ENCODE data around the gene RHBDL3. TPM values are rescaled to one million over a fixed set of nuclear protein-coding genes. Genes with fewer than 3 reads are reported as not detected.

Gene RHBDL3
- total and polyA plus RNA-seq, 2 of the 8 experiments (the other 6 are each of a cell fraction or from before 2014, with no cell fraction given) = 9.6 to 12.2 TPM

DNA sequence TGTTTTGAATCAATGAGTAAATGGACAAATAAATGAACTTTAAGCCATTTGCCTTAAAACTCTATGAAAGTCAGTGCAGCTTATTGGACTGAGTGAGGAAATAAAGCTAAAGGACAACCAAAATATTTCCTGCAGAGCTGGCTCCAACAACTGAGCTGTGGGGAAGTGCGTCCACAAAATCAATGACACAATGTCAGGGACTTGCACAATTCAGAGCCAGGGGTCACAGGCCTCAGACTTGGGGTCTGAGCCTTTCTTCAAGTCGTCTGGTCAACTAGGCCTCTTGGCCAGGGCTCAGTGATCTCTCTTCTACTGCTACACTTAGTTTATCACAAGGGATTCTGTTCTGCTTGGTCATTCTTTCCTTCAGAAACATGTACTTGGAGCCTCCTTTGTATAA, 26.2 kb upstream of the RHBDL3 start:
- Histone ChIP-seq H4K91ac (replicated peaks; ENCODE audit: insufficient read length, low read length) (no peak overlapping the region), H3K4me1 (replicated peaks in 1 of 4; ENCODE audit: control insufficient read depth in 3 of 4, insufficient read depth in 4 of 4, low read length in 3 of 4) (peaks cover 0 to 8% (median 2%) of the 10 kb centered on the region in 4 experiments; a peak in 5 of 7 replicates), H3K14ac (ENCODE audit: insufficient read length) (no peak overlapping the region), H3K4ac (replicated peaks; ENCODE audit: insufficient read length, low read depth, low read length) (no peak overlapping the region), H3K79me1 (ENCODE audit: low read depth, low read length) (no peaks in the 10 kb centered on the region), H2BK15ac (ENCODE audit: low read length) (no peak overlapping the region), H2BK120ac (replicated peaks; ENCODE audit: low read depth, low read length) (no peak overlapping the region), H3K23me2 (ENCODE audit: low read depth, low read length) (no peaks in the 10 kb centered on the region), H2AFZ (ENCODE audit: low read length) (no peak overlapping the region), H4K20me1 (replicated peaks in 1 of 2; ENCODE audit: control insufficient read depth in 1 of 2, insufficient read depth in 2 of 2, low read length in 2 of 2) (no peaks in the 10 kb centered on the region), H3K56ac (replicated peaks; ENCODE audit: insufficient read length, low read depth, low read length) (no peak overlapping the region), H3K9me3 (ENCODE audit: insufficient read depth in 2 of 2, low read depth in 1 of 2, low read length in 1 of 2) (peaks cover 0 to 3% of the 10 kb centered on the region in 2 experiments; a peak in 2 of 4 replicates), H3K4me3 (ENCODE audit: extremely low read depth in 1 of 4, insufficient read depth in 2 of 4, low read depth in 3 of 4, low read length in 4 of 4) (no peak overlapping the region), H3K36me3 (ENCODE audit: control insufficient read depth in 2 of 4, insufficient read depth in 4 of 4, low read length in 3 of 4) (no peaks in the 10 kb centered on the region), H3K18ac (ENCODE audit: extremely low read depth, low read length) (no peak overlapping the region), H4K8ac (ENCODE audit: extremely low read depth, insufficient read depth, low read length) (no peak overlapping the region), H3K27ac (ENCODE audit: low read depth, low read length) (no peak overlapping the region), H2AK5ac (ENCODE audit: low read depth, low read length) (no peak overlapping the region), H3K79me2 (ENCODE audit: control insufficient read depth in 1 of 2, insufficient read depth in 2 of 2, low read length in 2 of 2) (no peaks in the 10 kb centered on the region), H4K5ac (ENCODE audit: insufficient read length, low read depth, low read length) (no peak overlapping the region), H3K4me2 (ENCODE audit: insufficient read depth in 1 of 2, low read depth in 2 of 2, low read length in 2 of 2) (no peak overlapping the region), H3K23ac (ENCODE audit: insufficient read length) (no peak overlapping the region), H2BK20ac (ENCODE audit: low read length) (no peak overlapping the region), H2BK5ac (ENCODE audit: low read depth, low read length) (no peak overlapping the region), H3K9ac (replicated peaks in 1 of 4; ENCODE audit: extremely low read depth in 1 of 4, low read depth in 3 of 4, low read length in 3 of 4) (no peak overlapping the region), H3K27me3 (replicated peaks in 1 of 4; ENCODE audit: control insufficient read depth in 3 of 4, extremely low read depth in 1 of 4, insufficient read depth in 3 of 4, low read length in 3 of 4) (no peaks in the 10 kb centered on the region), H2BK12ac (ENCODE audit: low read depth, low read length) (no peak overlapping the region)
- CTCF ChIA-PET (ENCODE audit: partially characterized antibody) = interaction anchor here (0.8 kb wide), 1 partner anchor 80 kb away, joined by 3 read pairs; no protein-coding TSS in a partner anchor
- DNase-seq (ENCODE audit: low read depth in 1 of 2, low spot score in 2 of 2) (no peak), FAIRE-seq (no peak)
- 94% methylated on average over 2 of the region's 2 CpGs; no CpG with 5 or more reads in 1 of the 2 experiments for WGBS, 2 experiments (ENCODE audit: extremely low coverage in 1 of 2, insufficient coverage in 1 of 2, insufficient read length in 1 of 2, insufficient replicate concordance in 2 of 2, low coverage in 1 of 2, low lambda C conversion rate in 2 of 2, missing lambda C conversion rate in 1 of 2)
- POLR2A ChIA-PET (ENCODE audit: partially characterized antibody) = no interaction called here
- TF ChIP-seq USF2 (IDR thresholded peaks at IDR 0.05; ENCODE audit: low read length) (no peak), GABPA (IDR thresholded peaks at IDR 0.05; ENCODE audit: borderline replicate concordance, insufficient read depth, low read length) (no peak), KDM4A (IDR thresholded peaks at IDR 0.05; ENCODE audit: low read depth, low read length, severe bottlenecking) (no peak), GTF2F1 (IDR thresholded peaks at IDR 0.05; ENCODE audit: borderline replicate concordance, low read depth, low read length) (no peak), TAF1 (IDR thresholded peaks at IDR 0.05; ENCODE audit: low read depth, low read length) (no peak), CEBPB (IDR thresholded peaks at IDR 0.05; ENCODE audit: low read depth, low read length) (no peak), POLR2AphosphoS5 (IDR thresholded peaks at IDR 0.05; ENCODE audit: low read depth, low read length) (no peak), SP1 (IDR thresholded peaks at IDR 0.05; ENCODE audit: low read depth, low read length) (no peak), TBP (IDR thresholded peaks at IDR 0.05; ENCODE audit: low read depth, low read length) (no peak), CHD2 (IDR thresholded peaks at IDR 0.05; ENCODE audit: low read length) (no peak), RFX5 (IDR thresholded peaks at IDR 0.05; ENCODE audit: borderline replicate concordance, low read depth, low read length) (no peak), BACH1 (IDR thresholded peaks at IDR 0.05; ENCODE audit: low read length) (no peak), RAD21 (IDR thresholded peaks at IDR 0.05 in 1 of 2, conservative IDR thresholded peaks at IDR 0.05 in 1 of 2; ENCODE audit: low read depth in 2 of 2, low read length in 2 of 2) (no peak)
- TF ChIP-seq, protein P1, sequence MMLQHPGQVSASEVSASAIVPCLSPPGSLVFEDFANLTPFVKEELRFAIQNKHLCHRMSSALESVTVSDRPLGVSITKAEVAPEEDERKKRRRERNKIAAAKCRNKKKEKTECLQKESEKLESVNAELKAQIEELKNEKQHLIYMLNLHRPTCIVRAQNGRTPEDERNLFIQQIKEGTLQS (IDR thresholded peaks at IDR 0.05; ENCODE audit: insufficient read depth, low read depth, low read length) = no peak
